HepG2 (cell line): Measurements from ENCODE around the gene ASB8. TPM values are rescaled to one million over a fixed set of nuclear protein-coding genes. Genes with fewer than 3 reads are reported as not detected.

ENCODE experiments used
- ARNTL ChIP-seq: sonication (generic); formaldehyde crosslinking; IDR thresholded peaks from 2 replicates; pipeline ENCODE4 v1.4.0; 2020; ENCODE audit warnings: mild to moderate bottlenecking, missing genetic modification reagents
- ATF7-NPFF ChIP-seq: sonication (generic); formaldehyde crosslinking; IDR thresholded peaks from 2 replicates; pipeline ENCODE4 v1.8.1; 2023; ENCODE audit warnings: mild to moderate bottlenecking, low read depth, missing genetic modification reagents, moderate library complexity
- CBX1 ChIP-seq: IDR thresholded peaks from one replicate; pipeline ENCODE4 v1.6.1; 2016; ENCODE audit warnings: antibody characterized with exemption, low read depth
- GRHL1 ChIP-seq: sonication (generic); formaldehyde crosslinking; conservative IDR thresholded peaks from 2 replicates; pipeline ENCODE4 v1.8.0; 2022; ENCODE audit warnings: missing genetic modification reagents
- HOXA3 ChIP-seq: sonication (generic); formaldehyde crosslinking; IDR thresholded peaks from 2 replicates; pipeline ENCODE4 v1.5.0; 2020; ENCODE audit warnings: missing genetic modification reagents
- KLF12 ChIP-seq: sonication (generic); formaldehyde crosslinking; IDR thresholded peaks from 2 replicates; pipeline ENCODE4 v1.4.0; 2020; ENCODE audit warnings: missing genetic modification reagents, borderline replicate concordance
- RXRA ChIP-seq: sonication (generic); formaldehyde crosslinking; IDR thresholded peaks from 2 replicates; pipeline ENCODE4 v1.5.1; 2020; ENCODE audit warnings: missing genetic modification reagents
- SP1 ChIP-seq, 2 experiments: fragments of 450-650 bp in 1 of 2; sonication (generic) in 1 of 2; formaldehyde crosslinking in 1 of 2; IDR thresholded peaks; 2 replicates each; pipeline versions ENCODE4 v1.4.0 to v1.6.1; 2016 to 2020; ENCODE audit warnings: missing genetic modification reagents in 1 of 2
- TARDBP ChIP-seq: sonication (generic); formaldehyde crosslinking; IDR thresholded peaks from 2 replicates; pipeline ENCODE4 v1.8.0; 2022; ENCODE audit warnings: mild to moderate bottlenecking, missing genetic modification reagents
- UBTF ChIP-seq: sonication (generic); formaldehyde crosslinking; IDR thresholded peaks from 2 replicates; pipeline ENCODE4 v1.4.0; 2020; ENCODE audit warnings: mild to moderate bottlenecking, missing genetic modification reagents
- YEATS4 ChIP-seq: sonication (generic); formaldehyde crosslinking; IDR thresholded peaks from 2 replicates; pipeline ENCODE4 v1.4.0; 2020; ENCODE audit warnings: missing genetic modification reagents, borderline replicate concordance
- ZNF331 ChIP-seq: sonication (generic); formaldehyde crosslinking; IDR thresholded peaks from 2 replicates; pipeline ENCODE4 v1.4.0; 2020; ENCODE audit warnings: missing genetic modification reagents
- ZNF547 ChIP-seq: sonication (generic); formaldehyde crosslinking; IDR thresholded peaks from 2 replicates; pipeline ENCODE4 v1.5.1; 2020; ENCODE audit warnings: mild to moderate bottlenecking, missing genetic modification reagents
- ZNF720 ChIP-seq: sonication (generic); formaldehyde crosslinking; IDR thresholded peaks from 2 replicates; pipeline ENCODE4 v1.4.0; 2020; ENCODE audit warnings: missing genetic modification reagents
- ZNF772 ChIP-seq: sonication (generic); formaldehyde crosslinking; IDR thresholded peaks from 2 replicates; pipeline ENCODE4 v1.5.0; 2020; ENCODE audit warnings: mild to moderate bottlenecking, missing genetic modification reagents
- ZNF839 ChIP-seq: sonication (generic); formaldehyde crosslinking; IDR thresholded peaks from 2 replicates; pipeline ENCODE4 v1.4.0; 2020; ENCODE audit warnings: missing genetic modification reagents, mild to moderate bottlenecking, borderline replicate concordance
- polyA plus RNA-seq, 8 experiments: library from polyadenylated mRNA; depleted of rRNA in 3 of 8; stranded (reverse) in 7 of 8; unstranded in 1 of 8; fragments of >200 nt; fragmentation: Illumina TruSeq in 4 of 8; extraction: Trizol in 4 of 8; gene quantifications; 2 replicates each; pipeline versions ENCODE4 v1.2.1 to v1.2.3, GENCODE V29; 2011 to 2016; ENCODE audit warnings: low read depth in 4 of 8, missing spikeins in 1 of 8, mixed read lengths in 1 of 8; ENCODE audit not compliant: insufficient read depth in 1 of 8
- total RNA-seq, 5 experiments: library from RNA; depleted of rRNA; stranded (reverse); fragments of >200 nt; fragmentation: Illumina TruSeq; extraction: Trizol; gene quantifications; 2 replicates each; pipeline ENCODE4 v1.2.3, GENCODE V29; 2016; ENCODE audit warnings: low read depth in 1 of 5
- TF ChIP-seq, protein P1 (sequence below), 2 experiments: sonication (generic) in 1 of 2; formaldehyde crosslinking in 1 of 2; IDR thresholded peaks; 2 replicates each; pipeline versions ENCODE4 v1.4.0 to v1.6.1; 2018 to 2020; ENCODE audit warnings: missing genetic modification reagents in 2 of 2, borderline replicate concordance in 1 of 2, low read depth in 1 of 2, mild to moderate bottlenecking in 1 of 2, missing biosample characterization in 1 of 2
- TF ChIP-seq, protein P2 (sequence below): sonication (generic); formaldehyde crosslinking; IDR thresholded peaks from 2 replicates; pipeline ENCODE4 v1.5.0; 2020; ENCODE audit warnings: mild to moderate bottlenecking, missing genetic modification reagents, borderline replicate concordance
- TF ChIP-seq, protein P3 (sequence below): IDR thresholded peaks from 2 replicates; pipeline ENCODE4 v1.6.1; 2016; ENCODE audit warnings: low read depth, borderline replicate concordance

The ASB8 gene
- total and polyA plus RNA-seq, 2 of the 13 experiments (the other 11 are each of a cell fraction or from before 2014, with no cell fraction given) = 14.0 to 15.5 TPM

DNA sequence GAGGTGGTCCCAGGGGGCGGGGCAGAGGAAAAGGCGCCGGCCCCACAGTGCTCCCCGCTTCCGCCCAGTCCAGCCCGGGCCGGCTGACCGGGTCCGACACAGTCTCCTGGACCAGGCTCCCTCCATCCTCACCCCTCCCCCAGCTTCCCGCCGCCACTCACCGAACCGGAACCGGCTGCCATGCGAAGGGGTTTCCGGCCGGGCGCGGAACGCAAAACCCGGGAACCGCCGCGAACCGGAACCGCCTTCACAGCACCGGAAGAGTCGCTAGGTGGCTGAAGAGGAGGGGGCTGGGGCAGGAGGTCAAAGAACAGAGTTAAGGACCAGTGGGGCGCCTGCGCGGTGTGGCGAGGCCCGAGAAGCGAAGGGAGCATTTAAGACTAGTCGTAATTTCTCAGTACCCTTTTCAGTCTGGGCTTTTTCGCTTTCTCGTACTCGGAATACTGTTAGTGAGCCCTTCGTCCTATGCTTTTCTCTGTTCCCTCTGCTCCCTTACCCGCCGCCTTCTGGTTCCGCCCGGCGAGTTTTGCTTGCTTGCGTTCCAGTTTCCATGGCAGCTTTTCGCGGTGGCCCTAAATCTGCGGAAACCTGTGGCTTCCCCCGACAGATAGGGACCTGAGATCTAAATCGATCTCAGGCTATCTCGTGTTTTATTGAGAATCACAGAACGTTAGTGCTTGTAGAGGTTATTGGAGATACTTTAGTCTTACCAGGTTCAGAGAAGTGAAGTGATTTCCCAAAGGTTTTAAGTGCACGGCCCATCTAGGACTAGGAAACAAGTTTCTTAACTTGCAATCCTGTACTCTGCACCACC, 51.2 kb downstream of the ASB8 start, which contains the start of gene SENP1 (continued):
- peak; percentile 91 for TF ChIP-seq UBTF
- TF ChIP-seq, protein P1, sequence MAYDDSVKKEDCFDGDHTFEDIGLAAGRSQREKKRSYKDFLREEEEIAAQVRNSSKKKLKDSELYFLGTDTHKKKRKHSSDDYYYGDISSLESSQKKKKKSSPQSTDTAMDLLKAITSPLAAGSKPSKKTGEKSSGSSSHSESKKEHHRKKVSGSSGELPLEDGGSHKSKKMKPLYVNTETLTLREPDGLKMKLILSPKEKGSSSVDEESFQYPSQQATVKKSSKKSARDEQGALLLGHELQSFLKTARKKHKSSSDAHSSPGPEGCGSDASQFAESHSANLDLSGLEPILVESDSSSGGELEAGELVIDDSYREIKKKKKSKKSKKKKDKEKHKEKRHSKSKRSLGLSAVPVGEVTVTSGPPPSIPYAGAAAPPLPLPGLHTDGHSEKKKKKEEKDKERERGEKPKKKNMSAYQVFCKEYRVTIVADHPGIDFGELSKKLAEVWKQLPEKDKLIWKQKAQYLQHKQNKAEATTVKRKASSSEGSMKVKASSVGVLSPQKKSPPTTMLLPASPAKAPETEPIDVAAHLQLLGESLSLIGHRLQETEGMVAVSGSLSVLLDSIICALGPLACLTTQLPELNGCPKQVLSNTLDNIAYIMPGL (CRISPR knock-in tag; IDR thresholded peaks at IDR 0.05; ENCODE audit: borderline replicate concordance in 1 of 2, low read depth in 1 of 2) = peak in 1 of 2 experiments; percentile 83; a peak in 3 of 4 replicates
- peak; percentile 91; the same call in 1 of the 2 replicates for TF ChIP-seq ATF7-NPFF (CRISPR knock-in tag)
- TF ChIP-seq KLF12 (CRISPR knock-in tag) = no peak
- TF ChIP-seq HOXA3 (CRISPR knock-in tag) = peak; percentile 80
- TF ChIP-seq TARDBP = peak; percentile 95
- peak; percentile 77 for TF ChIP-seq YEATS4 (CRISPR knock-in tag)
- TF ChIP-seq, protein P2, sequence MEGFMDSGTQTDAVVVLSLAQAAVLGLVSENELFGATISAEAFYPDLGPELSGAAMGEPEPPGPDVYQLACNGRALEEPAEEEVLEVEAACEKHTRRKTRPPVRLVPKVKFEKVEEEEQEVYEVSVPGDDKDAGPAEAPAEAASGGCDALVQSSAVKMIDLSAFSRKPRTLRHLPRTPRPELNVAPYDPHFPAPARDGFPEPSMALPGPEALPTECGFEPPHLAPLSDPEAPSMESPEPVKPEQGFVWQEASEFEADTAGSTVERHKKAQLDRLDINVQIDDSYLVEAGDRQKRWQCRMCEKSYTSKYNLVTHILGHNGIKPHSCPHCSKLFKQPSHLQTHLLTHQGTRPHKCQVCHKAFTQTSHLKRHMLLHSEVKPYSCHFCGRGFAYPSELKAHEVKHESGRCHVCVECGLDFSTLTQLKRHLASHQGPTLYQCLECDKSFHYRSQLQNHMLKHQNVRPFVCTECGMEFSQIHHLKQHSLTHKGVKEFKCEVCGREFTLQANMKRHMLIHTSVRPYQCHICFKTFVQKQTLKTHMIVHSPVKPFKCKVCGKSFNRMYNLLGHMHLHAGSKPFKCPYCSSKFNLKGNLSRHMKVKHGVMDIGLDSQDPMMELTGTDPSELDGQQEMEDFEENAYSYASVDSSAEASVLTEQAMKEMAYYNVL (CRISPR knock-in tag) = no peak
- TF ChIP-seq CBX1 = peak; percentile 80
- TF ChIP-seq, protein P3, sequence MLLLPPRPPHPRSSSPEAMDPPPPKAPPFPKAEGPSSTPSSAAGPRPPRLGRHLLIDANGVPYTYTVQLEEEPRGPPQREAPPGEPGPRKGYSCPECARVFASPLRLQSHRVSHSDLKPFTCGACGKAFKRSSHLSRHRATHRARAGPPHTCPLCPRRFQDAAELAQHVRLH (CRISPR knock-in tag) = peak; percentile 88; the same call in 1 of the 2 replicates
- TF ChIP-seq ZNF547 (CRISPR knock-in tag) = 0 out of 2 replicates have a peak, but pooled peaks have one; percentile 46
- peak; percentile 74 for TF ChIP-seq RXRA
- 0 out of 2 replicates have a peak, but pooled peaks have one; percentile 20 for TF ChIP-seq ZNF839 (CRISPR knock-in tag)
- peak; percentile 69 for TF ChIP-seq ZNF331 (CRISPR knock-in tag)
- peak; percentile 50; the same call in 1 of the 2 replicates for TF ChIP-seq ZNF772 (CRISPR knock-in tag)
- TF ChIP-seq ZNF720 (CRISPR knock-in tag) = no peak
- TF ChIP-seq ARNTL = no peak
- TF ChIP-seq GRHL1 (CRISPR knock-in tag) = no peak
- TF ChIP-seq SP1 (IDR thresholded peaks at IDR 0.05) = no peak
- TF ChIP-seq SP1 (CRISPR knock-in tag; IDR thresholded peaks at IDR 0.05) = peak; percentile 16; the same call in 1 of the 2 replicates
